Muscle layer of duodenum (tissue), 2 donors: Measurements from ENCODE around the gene PRR20C.
"Not testable (repeated sequence)": the region's sequence is repeated elsewhere in the genome, so short reads cannot be mapped to it uniquely, and the experiment has no call there.

Source experiments
- H3K27ac ChIP-seq: one replicate; pipeline ENCODE4 v1.7.0; 2013; ENCODE audit warnings: mild to moderate bottlenecking, low read length
- H3K27me3 ChIP-seq: one replicate; pipeline ENCODE4 v1.7.0; 2013; ENCODE audit warnings: low read depth, mild to moderate bottlenecking, control low read depth, low read length
- H3K36me3 ChIP-seq, 2 donors: one replicate each; pipeline ENCODE4 v1.7.0; 2013; ENCODE audit warnings: low read length in 2 of 2, control low read depth in 1 of 2, mild to moderate bottlenecking in 1 of 2; ENCODE audit not compliant: insufficient read depth in 2 of 2, control insufficient read depth in 1 of 2
- H3K4me1 ChIP-seq, 2 donors: one replicate each; pipeline ENCODE4 v1.7.0; 2013; ENCODE audit warnings: low read length in 2 of 2, mild to moderate bottlenecking in 2 of 2, control low read depth in 1 of 2, moderate library complexity in 1 of 2; ENCODE audit not compliant: insufficient read depth in 2 of 2, control insufficient read depth in 1 of 2
- H3K4me3 ChIP-seq, 2 donors: one replicate each; pipeline ENCODE4 v1.7.0; 2013; ENCODE audit warnings: low read length in 2 of 2, low read depth in 1 of 2, mild to moderate bottlenecking in 1 of 2
- H3K9me3 ChIP-seq, 2 donors: one replicate each; pipeline ENCODE4 v1.7.0; 2013; ENCODE audit warnings: low read length in 2 of 2, control low read depth in 1 of 2, mild to moderate bottlenecking in 1 of 2; ENCODE audit not compliant: control insufficient read depth in 1 of 2
- donor health status: healthy.

Gene PRR20C

GRCh38 chr13:57153761-57154160 is at the start of gene PRR20C:
TSS of gene PRR20C (plus strand) at chr13:57154061. CDS start at chr13:57154448, 387 bp downstream.
- not testable (repeated sequence) for H3K27ac ChIP-seq, H3K4me3 ChIP-seq, H3K36me3 ChIP-seq, H3K4me1 ChIP-seq, H3K9me3 ChIP-seq, H3K27me3 ChIP-seq

DNA sequence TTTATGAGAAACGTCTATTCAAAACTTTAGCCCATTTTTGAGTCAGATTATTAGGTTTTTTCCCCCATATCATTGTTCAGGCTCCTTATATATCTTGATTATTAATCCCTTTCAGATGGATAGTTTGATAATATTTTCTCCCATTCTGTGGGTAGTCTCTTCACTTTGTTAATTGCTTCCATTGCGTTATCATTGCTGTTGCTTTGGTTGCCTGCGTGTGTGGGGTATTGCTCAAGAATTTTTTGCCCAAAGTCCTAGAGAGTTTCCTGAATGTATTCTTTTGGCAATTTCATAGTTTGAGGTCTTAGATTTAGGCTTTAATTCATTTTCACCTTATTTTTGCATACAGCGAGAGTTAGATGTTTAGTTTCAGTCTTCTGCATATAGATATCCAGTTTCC is 38.9 kb upstream of the PRR20C start:
- Histone ChIP-seq H3K27me3 (no peaks in the 10 kb centered on the region), H3K36me3 (no peaks in the 10 kb centered on the region), H3K4me3 (no peak overlapping the region), H3K27ac (no peak overlapping the region), H3K9me3 (peaks cover 0 to 7% of the 10 kb centered on the region in 2 donors), H3K4me1 (no peaks in the 10 kb centered on the region)

- H3K36me3 ChIP-seq, result no peaks in the 10 kb centered on the region
- no peak overlapping the region for H3K4me3 ChIP-seq
- no peaks in the 10 kb centered on the region for H3K9me3 ChIP-seq
- H3K27me3 ChIP-seq, result no peaks in the 10 kb centered on the region
- no peak overlapping the region for H3K27ac ChIP-seq
- H3K4me1 ChIP-seq, result no peaks in the 10 kb centered on the region
Observed at GRCh38 chr13:57123681-57124080, 30.2 kb upstream of the PRR20C start.

GRCh38 chr13:57128909-57129308 is 25.0 kb upstream of the PRR20C start:
- Histone ChIP-seq H3K36me3 (no peaks in the 10 kb centered on the region), H3K27me3 (no peaks in the 10 kb centered on the region), H3K4me1 (no peaks in the 10 kb centered on the region), H3K4me3 (no peak overlapping the region), H3K27ac (no peak overlapping the region), H3K9me3 (no peaks in the 10 kb centered on the region)

GRCh38 chr13:57136093-57136492 is 17.8 kb upstream of the PRR20C start:
- no peak overlapping the region for H3K4me3 ChIP-seq

DNA sequence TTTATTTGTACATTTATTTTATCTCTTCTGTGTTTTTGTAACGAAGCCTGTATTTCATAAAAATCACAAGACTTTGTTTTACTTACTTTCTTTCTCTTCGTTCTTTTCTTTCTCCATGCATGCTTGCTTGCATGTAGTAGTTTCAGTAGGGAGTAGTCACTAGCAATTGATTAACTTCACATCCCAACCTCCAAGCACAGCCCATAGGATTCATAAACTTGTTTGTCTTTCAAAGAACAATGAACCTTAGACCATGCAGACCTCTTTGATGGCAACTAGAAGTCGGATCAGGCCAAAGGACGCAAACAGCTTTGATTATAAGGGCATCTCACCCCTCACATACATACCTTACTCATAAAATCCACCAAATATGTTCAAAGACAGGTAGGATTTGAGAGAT is 16.3 kb upstream of the PRR20C start:
- H3K36me3 ChIP-seq, result no peaks in the 10 kb centered on the region
- H3K4me3 ChIP-seq, result no peak overlapping the region
- H3K4me1 ChIP-seq, result no peaks in the 10 kb centered on the region
- no peaks in the 10 kb centered on the region for H3K27me3 ChIP-seq
- no peak overlapping the region for H3K27ac ChIP-seq
- peaks cover 0 to 2% of the 10 kb centered on the region in 2 donors for H3K9me3 ChIP-seq

More at GRCh38 chr13:57136093-57136492, 17.8 kb upstream of the PRR20C start:
- no peaks in the 10 kb centered on the region for H3K36me3 ChIP-seq
- H3K27me3 ChIP-seq, result no peaks in the 10 kb centered on the region
- no peak overlapping the region for H3K27ac ChIP-seq
- no peaks in the 10 kb centered on the region for H3K4me1 ChIP-seq
- H3K9me3 ChIP-seq, result peaks cover 0 to 2% of the 10 kb centered on the region in 2 donors

GRCh38 chr13:57138988-57139387 is 14.9 kb upstream of the PRR20C start:
- H3K27me3 ChIP-seq, result no peaks in the 10 kb centered on the region
- H3K4me3 ChIP-seq, result no peak overlapping the region
- H3K4me1 ChIP-seq, result no peaks in the 10 kb centered on the region
- no peaks in the 10 kb centered on the region for H3K36me3 ChIP-seq
- H3K27ac ChIP-seq, result no peak overlapping the region
- peaks cover 0 to 2% of the 10 kb centered on the region in 2 donors for H3K9me3 ChIP-seq

DNA sequence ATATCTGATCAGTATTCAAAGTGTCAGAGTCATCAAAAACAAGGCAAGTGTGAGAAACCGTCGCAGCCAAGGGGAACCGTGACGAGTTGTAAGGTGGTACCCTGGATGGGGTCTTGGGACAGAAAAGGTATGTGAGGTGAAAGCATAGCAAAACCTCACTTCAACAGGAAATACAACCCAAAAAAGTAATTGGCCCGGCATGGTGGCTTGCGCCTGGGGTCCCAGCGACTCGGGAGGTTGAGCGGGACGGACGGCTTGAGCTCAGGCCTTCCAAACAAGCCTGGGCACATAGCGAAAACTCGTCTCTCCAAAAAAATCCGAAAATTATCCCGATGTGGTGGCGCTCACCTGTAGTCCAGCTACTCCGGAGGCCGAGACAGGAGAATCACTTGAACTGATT is 14.1 kb upstream of the PRR20C start:
- not testable (repeated sequence) for H3K4me1 ChIP-seq, H3K27ac ChIP-seq, H3K9me3 ChIP-seq, H3K36me3 ChIP-seq, H3K27me3 ChIP-seq, H3K4me3 ChIP-seq

- not testable (repeated sequence) for H3K27me3 ChIP-seq, H3K27ac ChIP-seq, H3K9me3 ChIP-seq, H3K4me1 ChIP-seq, H3K4me3 ChIP-seq, H3K36me3 ChIP-seq
Observed at GRCh38 chr13:57140235-57140968, 13.5 kb upstream of the PRR20C start, which contains the start of gene PRR20A. TSS of gene PRR20A (plus strand) at chr13:57140918. CDS start at chr13:57141305, 387 bp downstream.

DNA sequence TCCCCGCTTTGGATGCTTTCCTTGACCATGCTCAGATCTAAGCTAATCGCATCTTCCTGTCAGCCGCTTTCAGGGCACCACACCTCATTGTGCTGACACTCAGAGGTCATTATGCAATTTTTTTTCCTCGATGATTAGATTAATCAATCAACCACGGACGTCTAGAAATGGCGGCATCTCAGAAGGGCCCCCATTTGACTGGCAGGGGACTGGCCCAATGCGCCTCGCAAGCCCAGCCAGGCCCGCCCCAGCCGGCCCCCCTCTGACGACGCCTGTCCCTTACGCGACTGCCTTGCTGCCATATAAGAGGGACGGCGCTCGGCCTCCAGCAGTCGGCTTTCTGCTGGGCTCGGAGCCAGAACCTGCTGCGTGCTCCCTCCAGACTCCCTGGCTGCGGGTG is 6.7 kb upstream of the PRR20C start, which contains the start of gene PRR20B:
TSS of gene PRR20B (plus strand) at position 301 of the 400 bp plus-strand sequence. CDS start 387 bp downstream, outside the sequence.
- not testable (repeated sequence) for H3K27me3 ChIP-seq, H3K4me3 ChIP-seq, H3K36me3 ChIP-seq, H3K9me3 ChIP-seq, H3K4me1 ChIP-seq, H3K27ac ChIP-seq

DNA sequence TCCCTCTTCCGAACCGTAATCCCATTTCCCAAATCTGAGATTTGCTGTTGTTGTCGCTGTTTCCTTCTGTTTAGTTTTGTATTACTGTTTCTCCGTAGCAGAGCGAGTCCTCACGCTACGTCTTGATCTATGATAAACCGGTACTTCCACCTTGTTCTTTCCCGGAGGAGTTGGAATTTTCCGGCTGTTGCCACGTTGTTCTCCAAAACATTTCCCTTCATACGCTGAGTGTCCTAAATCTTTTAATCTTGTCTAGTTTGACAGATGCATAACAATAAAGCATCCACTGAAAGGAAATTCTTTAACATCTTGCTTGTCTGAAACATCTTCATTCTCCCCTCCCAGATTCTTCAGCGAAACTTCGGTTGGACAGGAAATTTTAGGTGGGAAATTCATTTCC is 5.8 kb upstream of the PRR20C start:
- H3K9me3 ChIP-seq, H3K4me1 ChIP-seq, H3K27ac ChIP-seq, H3K4me3 ChIP-seq, H3K27me3 ChIP-seq, H3K36me3 ChIP-seq: not testable (repeated sequence)

GRCh38 chr13:57160332-57160731 is 6.5 kb downstream of the PRR20C start, which contains the start of gene PRR20D:
TSS of gene PRR20D (plus strand) at chr13:57160632. CDS start at chr13:57161019, 387 bp downstream.
- H3K27ac ChIP-seq, H3K4me1 ChIP-seq, H3K9me3 ChIP-seq, H3K36me3 ChIP-seq, H3K4me3 ChIP-seq, H3K27me3 ChIP-seq: not testable (repeated sequence)
